Measurements from ENCODE around the gene GET4.
"Not testable (repeated sequence)": the region's sequence is repeated elsewhere in the genome, so short reads cannot be mapped to it uniquely, and the experiment has no call there.

The GET4 gene

DNA sequence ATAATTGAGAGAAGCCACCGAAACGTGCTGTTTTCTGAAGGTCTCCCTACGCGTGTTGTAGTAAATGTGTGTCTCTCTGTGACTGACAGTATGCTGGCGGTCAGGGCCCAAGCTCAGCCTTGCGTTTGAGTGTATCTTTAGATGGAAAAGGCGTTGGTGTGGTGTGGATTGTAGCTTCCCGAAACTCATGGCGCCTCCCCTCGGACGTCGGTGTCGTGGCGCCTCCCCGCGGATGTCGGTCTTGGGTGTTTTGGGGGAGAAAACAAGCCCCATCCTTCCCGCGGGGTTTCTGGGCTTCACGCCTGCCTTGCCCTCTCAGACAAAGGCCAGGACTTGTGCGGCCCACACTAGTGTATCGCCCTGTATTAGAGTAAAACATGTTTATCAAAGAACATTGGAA, 31.3 kb upstream of the GET4 start:
- Histone ChIP-seq H3K27me3 (replicated peaks; ENCODE audit: insufficient read depth, low read length) (no peaks in the 10 kb centered on the region), H3K4me1 (ENCODE audit: low read length) (no peaks in the 10 kb centered on the region), H2AFZ (ENCODE audit: low read length) (no peak overlapping the region), H3K4me2 (ENCODE audit: low read depth, low read length) (no peak overlapping the region), H3K4me3 (ENCODE audit: low read length) (no peak overlapping the region), H3K79me2 (ENCODE audit: low read length) (peaks cover 23% of the 10 kb centered on the region), H3K9me3 (replicated peaks; ENCODE audit: insufficient read depth, low read length) (no peaks in the 10 kb centered on the region), H3K9ac (ENCODE audit: low read length) (no peak overlapping the region), H4K20me1 (ENCODE audit: insufficient read depth, low read length) (no peaks in the 10 kb centered on the region), H3K36me3 (replicated peaks; ENCODE audit: insufficient read depth, low read length) (peaks cover 21% of the 10 kb centered on the region), H3K27ac (ENCODE audit: low read length) (no peak overlapping the region), H3K9me2 (replicated peaks; ENCODE audit: insufficient read depth, low read length) (no peaks in the 10 kb centered on the region), H3F3A (ENCODE audit: insufficient read depth, low read length) (no peaks in the 10 kb centered on the region)
- no peak for DNase-seq
- TF ChIP-seq EZH2 (optimal IDR thresholded peaks at IDR 0.05; ENCODE audit: low read depth, low read length) (no peak), CTCF (IDR thresholded peaks at IDR 0.05; ENCODE audit: low read length) (no peak), EZH2phosphoT487 (IDR thresholded peaks at IDR 0.05; ENCODE audit: low read length) (no peak)

DNA sequence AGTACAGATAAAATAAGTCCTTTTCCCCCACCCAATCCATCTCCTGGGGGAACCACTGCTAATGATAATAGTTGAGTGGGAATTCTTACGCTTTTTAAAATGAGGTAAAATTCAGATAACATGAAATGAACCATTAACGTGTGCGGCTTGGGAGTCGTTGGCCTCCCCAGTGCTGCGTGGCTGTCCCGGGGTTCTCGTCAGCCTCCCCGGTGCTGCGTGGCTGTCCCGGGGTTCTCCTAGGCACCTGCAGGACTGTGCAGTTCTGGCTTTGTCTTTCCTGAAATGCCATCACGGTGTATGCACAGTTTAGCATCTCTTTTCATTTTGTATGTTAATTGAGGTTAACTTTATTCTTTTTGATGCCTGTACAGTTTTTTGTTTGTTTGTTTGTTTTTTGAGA, 30.6 kb upstream of the GET4 start:
- Histone ChIP-seq H3K9ac (ENCODE audit: low read length) (no peak overlapping the region), H3K27ac (ENCODE audit: low read length) (no peak overlapping the region), H3K9me3 (replicated peaks; ENCODE audit: insufficient read depth, low read length) (no peaks in the 10 kb centered on the region), H4K20me1 (ENCODE audit: insufficient read depth, low read length) (no peaks in the 10 kb centered on the region), H2AFZ (ENCODE audit: low read length) (no peak overlapping the region), H3K9me2 (replicated peaks; ENCODE audit: insufficient read depth, low read length) (no peaks in the 10 kb centered on the region), H3K4me1 (ENCODE audit: low read length) (no peaks in the 10 kb centered on the region), H3K79me2 (ENCODE audit: low read length) (peaks cover 20% of the 10 kb centered on the region), H3F3A (ENCODE audit: insufficient read depth, low read length) (no peaks in the 10 kb centered on the region), H3K4me3 (ENCODE audit: low read length) (no peak overlapping the region), H3K27me3 (replicated peaks; ENCODE audit: insufficient read depth, low read length) (no peaks in the 10 kb centered on the region), H3K36me3 (replicated peaks; ENCODE audit: insufficient read depth, low read length) (peaks cover 21% of the 10 kb centered on the region), H3K4me2 (ENCODE audit: low read depth, low read length) (no peak overlapping the region)
- TF ChIP-seq CTCF (IDR thresholded peaks at IDR 0.05; ENCODE audit: low read length): no peak
- no peak for TF ChIP-seq EZH2 (optimal IDR thresholded peaks at IDR 0.05; ENCODE audit: low read depth, low read length)
- no peak for TF ChIP-seq EZH2phosphoT487 (IDR thresholded peaks at IDR 0.05; ENCODE audit: low read length)
- no peak for DNase-seq

DNA sequence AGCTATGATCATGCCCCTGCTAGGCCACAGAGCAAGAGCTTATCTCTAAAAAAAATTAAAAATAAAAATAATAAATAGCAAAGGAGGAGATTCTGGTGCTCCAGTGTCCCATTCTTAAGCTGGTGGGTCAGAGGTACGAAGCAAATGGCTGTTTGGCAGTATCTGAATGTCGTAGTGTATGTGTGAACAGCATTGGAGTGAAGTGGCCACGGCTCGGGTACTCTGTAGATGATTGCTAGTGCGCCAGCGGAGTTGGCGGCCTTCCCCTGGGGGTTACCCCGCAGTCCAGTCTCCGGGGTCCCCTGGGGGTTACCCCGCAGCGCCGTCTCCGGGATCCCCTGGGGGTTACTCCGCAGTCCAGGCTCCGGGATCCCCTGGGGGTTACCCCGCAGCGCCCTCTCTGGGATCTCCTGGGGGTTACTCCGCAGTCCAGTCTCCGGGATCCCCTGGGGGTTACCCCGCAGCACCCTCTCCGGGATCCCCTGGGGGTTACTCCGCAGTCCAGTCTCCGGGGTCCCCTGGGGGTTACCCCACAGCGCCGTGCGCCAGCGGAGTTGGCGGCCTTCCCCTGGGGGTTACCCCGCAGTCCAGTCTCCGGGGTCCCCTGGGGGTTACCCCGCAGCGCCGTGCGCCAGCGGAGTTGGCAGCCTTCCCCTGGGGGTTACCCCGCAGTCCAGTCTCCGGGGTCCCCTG, 29.2 kb upstream of the GET4 start:
- not testable (repeated sequence) for H3F3A ChIP-seq (ENCODE audit: insufficient read depth, low read length); H3K9ac ChIP-seq (ENCODE audit: low read length); H3K4me1 ChIP-seq (ENCODE audit: low read length); H4K20me1 ChIP-seq (ENCODE audit: insufficient read depth, low read length); DNase-seq; H3K9me3 ChIP-seq (replicated peaks; ENCODE audit: insufficient read depth, low read length); H2AFZ ChIP-seq (ENCODE audit: low read length); H3K4me2 ChIP-seq (ENCODE audit: low read depth, low read length); H3K9me2 ChIP-seq (replicated peaks; ENCODE audit: insufficient read depth, low read length); H3K4me3 ChIP-seq (ENCODE audit: low read length); H3K27me3 ChIP-seq (replicated peaks; ENCODE audit: insufficient read depth, low read length); H3K27ac ChIP-seq (ENCODE audit: low read length)
- H3K36me3 ChIP-seq (replicated peaks; ENCODE audit: insufficient read depth, low read length): peaks cover 16% of the 10 kb centered on the region
- peaks cover 20% of the 10 kb centered on the region for H3K79me2 ChIP-seq (ENCODE audit: low read length)

DNA sequence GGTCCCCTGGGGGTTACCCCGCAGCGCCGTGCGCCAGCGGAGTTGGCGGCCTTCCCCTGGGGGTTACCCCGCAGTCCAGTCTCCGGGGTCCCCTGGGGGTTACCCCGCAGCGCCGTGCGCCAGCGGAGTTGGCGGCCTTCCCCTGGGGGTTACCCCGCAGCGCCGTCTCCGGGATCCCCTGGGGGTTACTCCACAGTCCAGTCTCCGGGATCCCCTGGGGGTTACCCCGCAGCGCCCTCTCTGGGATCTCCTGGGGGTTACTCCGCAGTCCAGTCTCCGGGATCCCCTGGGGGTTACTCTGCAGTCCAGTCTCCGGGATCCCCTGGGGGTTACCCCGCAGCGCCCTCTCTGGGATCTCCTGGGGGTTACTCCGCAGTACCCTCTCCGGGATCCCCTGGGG, 28.6 kb upstream of the GET4 start:
- not testable (repeated sequence) for H3K27me3 ChIP-seq (replicated peaks; ENCODE audit: insufficient read depth, low read length); H3K9me3 ChIP-seq (replicated peaks; ENCODE audit: insufficient read depth, low read length); H3K4me3 ChIP-seq (ENCODE audit: low read length); DNase-seq; H3K4me2 ChIP-seq (ENCODE audit: low read depth, low read length); H3K9ac ChIP-seq (ENCODE audit: low read length); H3K27ac ChIP-seq (ENCODE audit: low read length); H3K4me1 ChIP-seq (ENCODE audit: low read length); H3K9me2 ChIP-seq (replicated peaks; ENCODE audit: insufficient read depth, low read length); H4K20me1 ChIP-seq (ENCODE audit: insufficient read depth, low read length); H3F3A ChIP-seq (ENCODE audit: insufficient read depth, low read length); H2AFZ ChIP-seq (ENCODE audit: low read length)
- peaks cover 11% of the 10 kb centered on the region for H3K36me3 ChIP-seq (replicated peaks; ENCODE audit: insufficient read depth, low read length)
- H3K79me2 ChIP-seq (ENCODE audit: low read length): peaks cover 20% of the 10 kb centered on the region
